HG03097 (cell line): ENCODE results near the gene SYTL3.
"Not testable (repeated sequence)": the region's sequence is repeated elsewhere in the genome, so short reads cannot be mapped to it uniquely, and the experiment has no call there.

Experiments used
- ATAC-seq: cut with Tn5 transposase; IDR thresholded peaks from one replicate; pipeline ENCODE4 v1.9.1; 2021; ENCODE audit not compliant: unreplicated experiment, low FRiP score

SYTL3 gene

GRCh38 chr6:158784505-158784904 is 134.7 kb downstream of the SYTL3 start:
- ATAC-seq = no peak

DNA sequence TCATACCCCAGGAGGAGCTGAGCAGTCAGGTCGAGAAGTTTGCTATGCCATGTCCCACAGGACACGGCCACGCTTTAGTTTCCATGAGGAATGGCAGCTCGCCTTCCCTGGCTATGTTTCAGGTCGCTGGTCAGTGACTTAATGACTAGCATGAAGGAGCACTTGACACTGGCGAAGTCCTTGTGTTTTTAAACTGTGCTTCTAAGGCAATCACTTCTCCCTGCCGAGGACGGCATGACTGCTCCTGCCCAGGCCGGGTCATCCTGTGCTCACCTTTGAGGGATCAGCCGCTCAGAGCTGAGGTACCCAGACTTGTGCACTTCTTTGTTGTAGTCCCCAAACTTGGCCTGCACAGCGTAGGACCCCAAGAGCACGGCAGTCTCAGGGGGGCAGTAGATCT is 135.2 kb downstream of the SYTL3 start:
- no peak for ATAC-seq

- ATAC-seq = no peak
Observed at GRCh38 chr6:158786645-158787304, 136.9 kb downstream of the SYTL3 start.

DNA sequence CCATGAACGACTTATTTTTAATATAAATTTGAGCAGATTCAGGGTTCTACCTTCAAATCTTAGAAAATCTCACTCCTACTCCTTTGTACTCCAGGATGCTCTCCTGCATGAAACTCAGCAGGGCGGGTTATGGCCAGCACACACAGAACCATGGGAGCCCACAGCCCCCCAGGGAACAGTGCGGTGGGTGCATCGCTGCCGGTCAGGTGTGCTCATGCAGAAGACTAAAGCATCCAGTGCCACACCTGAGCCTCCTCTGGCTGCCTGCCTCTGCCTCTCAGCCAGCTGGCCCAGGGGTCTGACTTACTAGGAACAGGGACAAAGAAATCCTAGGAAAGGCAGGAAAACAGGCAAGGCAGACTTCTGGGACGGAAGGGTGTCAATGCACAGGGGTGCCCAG is 137.5 kb downstream of the SYTL3 start:
- ATAC-seq = no peak

DNA sequence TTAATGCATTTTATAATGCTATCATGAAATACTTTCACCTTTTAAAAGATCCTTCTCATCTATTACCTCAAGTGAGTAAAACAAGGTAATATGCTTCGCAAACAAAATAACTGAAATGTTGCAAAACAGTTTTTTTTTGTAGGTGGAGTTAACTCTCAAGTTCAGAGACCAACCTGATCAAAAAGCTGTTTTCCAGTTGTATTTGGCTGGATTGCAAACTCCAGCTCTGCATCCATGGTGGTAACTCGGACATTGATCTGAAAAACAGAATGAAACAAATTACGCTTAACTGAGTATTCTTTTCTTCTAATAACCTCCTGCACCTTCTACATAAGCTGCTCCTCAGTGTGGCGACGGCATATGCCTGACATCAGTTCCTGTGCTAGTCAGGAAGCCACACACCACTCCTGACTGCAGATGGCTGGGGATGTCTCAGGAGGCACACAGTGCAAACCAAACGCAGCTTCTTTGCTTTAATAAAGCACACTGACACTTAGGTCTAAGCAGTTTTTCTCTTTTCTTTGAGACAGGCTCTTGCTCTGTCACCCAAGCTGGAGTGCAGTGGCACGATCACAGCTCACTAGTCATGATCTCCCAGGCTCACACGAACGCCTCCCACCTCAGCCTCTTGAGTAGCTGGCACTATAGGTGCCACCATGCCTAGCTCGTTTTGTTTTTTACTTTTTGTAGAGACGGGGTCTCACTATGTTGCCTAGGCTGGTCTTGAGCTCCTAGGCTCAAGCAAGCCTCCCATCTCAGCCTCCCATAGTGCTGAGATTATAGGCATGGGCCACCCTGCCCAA is 139.5 kb downstream of the SYTL3 start:
- ATAC-seq = peak; percentile 51

DNA sequence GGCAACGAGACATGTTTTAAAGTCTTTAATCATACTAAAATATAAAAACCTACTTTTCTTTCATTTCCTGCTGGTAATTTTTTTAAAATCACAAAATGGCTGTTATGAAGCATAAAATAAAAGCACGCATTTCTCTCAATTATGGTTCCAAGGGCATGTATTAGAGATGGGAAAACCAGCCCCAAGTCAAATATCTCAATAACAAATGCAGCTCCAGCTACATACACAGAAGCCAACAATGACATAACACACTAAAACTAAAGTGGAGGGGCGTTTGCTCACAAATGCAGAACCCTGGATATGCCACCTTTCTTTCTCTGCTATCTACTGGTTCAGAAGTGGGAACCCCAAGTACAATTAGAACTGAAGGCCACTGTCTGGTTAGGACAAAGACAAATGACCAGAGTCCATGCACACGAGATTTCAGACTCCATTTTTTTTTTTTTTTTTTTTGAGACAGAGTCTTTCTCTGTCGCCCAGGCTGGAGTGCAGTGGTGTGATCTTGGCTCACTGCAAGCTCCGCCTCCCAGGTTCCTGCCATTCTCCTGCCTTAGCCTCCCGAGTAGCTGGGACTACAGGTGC is 141.5 kb downstream of the SYTL3 start:
- ATAC-seq = no peak

DNA sequence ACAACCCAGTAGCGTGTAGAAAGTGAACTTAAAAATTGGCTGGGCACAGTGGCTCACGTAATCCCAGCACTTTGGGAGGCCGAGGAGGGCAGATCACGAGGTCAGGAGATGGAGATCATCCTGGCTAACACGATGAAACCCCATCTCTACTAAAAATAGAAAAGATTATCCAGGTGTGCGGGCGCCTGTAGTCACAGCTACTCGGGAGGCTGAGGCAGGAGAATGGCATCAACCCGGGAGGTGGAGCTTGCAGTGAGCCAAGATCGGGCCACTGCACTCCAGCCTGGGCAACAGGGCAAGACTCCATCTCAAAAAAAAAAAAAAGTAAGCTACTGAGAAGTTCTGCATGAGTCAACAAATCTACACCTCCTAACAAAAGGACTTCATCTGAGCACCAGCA is 142.7 kb downstream of the SYTL3 start:
- ATAC-seq = not testable (repeated sequence)

DNA sequence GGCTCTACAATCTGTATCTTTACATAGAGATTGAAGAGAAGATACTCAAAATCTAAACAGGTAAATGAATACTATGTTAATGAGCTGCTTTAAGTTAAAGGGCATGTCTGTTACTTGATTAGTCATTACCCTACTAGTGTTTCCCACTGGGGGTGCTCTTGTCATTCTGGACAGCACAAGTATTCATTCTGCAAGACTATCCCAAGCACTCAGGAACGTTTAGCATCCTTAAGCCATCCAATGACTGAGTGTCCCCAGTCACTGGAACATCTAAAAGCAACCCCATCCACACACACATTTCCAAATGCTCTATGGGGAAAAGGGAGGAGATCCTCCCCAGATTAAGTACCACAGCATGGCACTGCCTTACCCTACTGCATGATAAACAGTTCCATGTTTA is 143.6 kb downstream of the SYTL3 start:
- ATAC-seq = peak; percentile 44

DNA sequence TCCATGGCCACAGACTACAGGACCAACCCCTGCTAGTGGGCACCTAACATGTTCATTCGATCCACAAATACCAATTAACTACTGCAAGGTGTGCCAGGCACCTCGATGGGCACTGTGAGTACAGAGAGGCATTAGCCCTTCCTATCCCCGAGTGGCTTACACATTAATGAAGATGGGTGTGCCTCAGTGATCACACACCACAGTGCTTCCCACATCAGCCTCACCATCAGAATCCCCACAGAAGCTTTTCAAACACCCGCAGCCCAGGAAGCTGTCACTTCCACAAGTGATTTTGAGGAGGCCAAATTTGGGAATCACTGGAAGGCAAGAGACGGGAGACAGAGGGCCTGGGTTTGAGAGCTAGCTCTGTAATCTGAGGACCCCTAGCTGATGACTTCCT is 145.7 kb downstream of the SYTL3 start:
- no peak for ATAC-seq

DNA sequence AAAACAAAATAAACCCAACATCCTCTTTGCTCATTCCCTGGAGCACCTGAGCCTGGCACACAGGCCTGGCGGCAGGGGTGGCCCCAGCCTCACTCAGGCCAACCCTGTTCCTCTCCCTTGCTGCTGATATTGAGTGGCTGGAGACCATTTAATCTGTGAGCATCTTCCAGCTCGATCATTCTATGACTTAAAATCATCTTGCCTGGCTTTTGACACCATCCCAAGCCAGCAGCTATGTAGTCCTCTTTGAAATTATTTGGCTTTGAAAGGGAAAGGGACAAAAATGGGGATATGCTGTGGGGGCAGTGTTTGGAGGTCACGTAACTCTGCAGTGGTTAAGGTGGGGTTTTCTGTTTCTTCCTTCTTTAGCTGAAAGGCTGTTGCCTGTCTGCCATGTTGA is 146.5 kb downstream of the SYTL3 start:
- ATAC-seq = no peak

DNA sequence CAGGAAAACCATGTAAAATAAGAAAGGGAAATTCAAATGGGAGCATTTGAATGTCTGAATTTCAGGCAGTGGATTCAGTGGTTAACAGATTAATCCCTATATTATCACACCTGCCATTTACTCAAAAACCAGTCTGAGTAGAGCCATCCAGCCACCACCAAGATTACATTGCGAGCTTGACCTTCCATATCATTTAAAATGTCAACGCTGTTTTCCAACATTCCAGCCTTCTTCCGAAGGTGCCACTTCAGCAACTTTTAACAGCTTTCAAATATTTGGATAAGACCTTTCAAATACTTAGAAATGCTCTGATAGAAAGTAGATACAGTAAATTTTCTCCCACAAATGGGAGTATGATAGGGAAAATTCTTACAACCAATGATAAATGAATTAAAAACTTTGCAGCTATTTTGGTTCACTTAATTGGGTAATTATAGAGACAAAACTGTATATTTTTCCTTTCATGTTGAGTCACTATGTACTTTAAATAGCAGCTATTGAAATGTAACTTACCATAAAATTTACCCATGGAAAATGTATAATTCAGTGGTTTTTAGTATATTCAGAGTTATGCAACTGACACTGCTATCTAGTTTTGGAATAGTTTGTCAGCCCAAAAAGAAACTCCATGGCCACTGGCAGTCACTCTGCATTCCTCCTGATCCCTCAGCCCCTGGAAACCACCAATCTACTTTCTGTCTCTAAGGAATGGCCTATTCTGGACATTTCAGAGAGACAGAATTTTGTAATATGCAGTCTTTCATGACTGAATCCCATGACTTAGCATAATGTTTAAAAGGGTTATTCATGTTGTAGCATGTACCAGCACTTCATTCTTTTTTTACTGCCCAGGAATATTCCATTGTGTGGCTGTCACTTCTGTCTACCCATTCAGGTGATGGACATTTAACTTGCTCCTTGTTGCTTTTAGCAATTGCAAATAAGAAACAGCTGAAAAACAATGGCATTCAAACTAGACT is 147.8 kb downstream of the SYTL3 start:
- ATAC-seq = no peak

DNA sequence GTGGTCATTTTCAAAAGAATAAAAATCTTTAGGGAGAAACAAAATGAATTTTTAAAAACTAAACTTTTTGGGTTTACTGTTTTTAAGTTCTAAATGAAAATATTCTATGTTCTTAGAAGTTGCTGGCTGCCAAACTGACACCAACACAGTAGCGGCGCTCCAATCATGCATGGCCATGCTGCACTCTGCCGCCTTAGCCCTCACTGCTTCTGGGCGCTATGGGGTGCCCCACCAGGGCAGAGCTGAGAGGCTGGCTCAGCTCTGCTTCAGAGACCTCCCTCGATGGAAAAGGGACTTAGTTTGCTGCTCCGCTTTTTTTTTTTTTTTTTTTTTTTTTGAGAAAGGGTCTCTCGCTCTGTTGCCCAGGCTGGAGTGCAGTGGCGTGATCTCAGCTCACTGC is 148.5 kb downstream of the SYTL3 start:
- ATAC-seq = no peak

- no peak for ATAC-seq
Observed at GRCh38 chr6:158799051-158799792, 149.4 kb downstream of the SYTL3 start.

DNA sequence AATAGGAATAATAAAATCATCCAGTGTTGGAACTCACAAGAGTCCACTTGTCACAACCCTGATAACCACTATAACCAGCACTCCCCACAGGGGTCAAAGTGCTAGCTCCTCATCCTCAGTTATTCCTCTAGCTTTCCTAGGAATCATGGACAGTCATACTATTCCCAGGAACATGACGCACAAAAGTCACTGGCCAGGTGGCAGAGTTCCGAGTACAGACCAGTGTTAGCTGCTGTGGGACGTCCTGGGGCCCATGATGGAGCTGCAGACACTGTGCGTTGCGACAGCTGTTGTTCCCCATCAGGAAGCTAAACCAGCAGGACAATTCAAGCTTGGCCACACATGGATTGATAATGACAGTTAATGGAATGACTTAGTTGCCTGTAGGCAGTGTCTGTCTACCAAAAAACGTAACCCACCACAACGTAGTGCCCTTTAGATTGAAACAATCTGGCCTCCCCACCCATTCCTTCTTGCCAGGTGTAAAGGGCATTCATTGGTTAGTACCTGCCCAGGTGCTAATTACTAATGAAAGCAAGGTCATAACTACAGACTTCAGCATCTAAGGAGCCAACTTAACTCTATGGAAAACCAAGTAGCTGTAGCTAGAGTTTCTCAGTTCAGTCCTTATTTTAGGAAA is 151.9 kb downstream of the SYTL3 start:
- no peak for ATAC-seq

DNA sequence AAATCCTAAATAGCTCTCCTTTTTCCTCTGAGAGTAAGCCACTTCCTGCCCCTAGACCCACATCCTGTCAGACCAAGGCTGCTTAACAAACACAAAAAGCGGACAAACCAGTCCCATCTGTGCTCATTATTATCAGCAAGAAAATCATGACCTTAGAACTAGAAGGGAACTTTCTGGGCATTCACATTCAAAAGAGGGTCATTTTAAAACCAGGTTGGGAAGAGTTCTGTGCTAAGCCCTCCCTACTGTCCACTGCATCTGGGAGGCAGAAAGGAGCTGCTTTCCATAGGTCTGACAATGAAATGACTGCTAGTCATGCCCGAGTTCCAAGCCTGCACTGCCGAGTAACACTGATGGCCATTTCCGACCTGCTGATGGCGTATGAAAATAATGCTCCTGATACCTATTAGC is 153.9 kb downstream of the SYTL3 start:
- peak; percentile 48 for ATAC-seq

- no peak for ATAC-seq
Observed at GRCh38 chr6:158804207-158804606, 154.4 kb downstream of the SYTL3 start.

DNA sequence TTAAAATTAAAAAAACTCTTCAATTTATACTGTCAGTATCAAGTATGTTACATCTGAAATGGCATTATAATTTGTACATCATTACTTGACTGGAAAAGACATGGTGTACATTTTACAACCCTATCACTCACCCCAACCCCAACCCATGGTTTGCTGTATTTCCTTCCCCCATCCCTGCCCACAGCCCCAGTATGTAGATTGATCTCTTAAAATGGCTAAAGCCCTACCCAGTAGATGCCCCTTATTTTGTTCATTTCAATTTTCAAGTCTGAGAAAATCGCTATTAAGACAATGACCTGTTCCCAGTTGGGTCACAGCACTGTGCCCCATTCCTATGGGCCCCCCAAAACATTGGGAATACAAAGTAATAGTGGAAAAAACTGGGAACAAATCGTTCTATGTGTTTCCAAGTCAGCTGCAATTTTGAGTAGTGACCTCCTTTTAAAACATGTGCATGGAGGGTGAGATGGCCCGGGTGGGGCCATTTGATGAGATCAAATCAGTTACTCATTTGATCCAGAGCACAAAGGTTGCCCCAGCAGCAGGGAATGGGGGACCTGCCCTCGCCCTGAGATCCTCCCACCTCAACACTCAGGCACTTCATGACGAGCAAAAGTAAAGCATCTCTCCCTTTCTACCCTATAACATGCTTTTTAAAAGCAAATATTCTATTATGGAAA is 156.0 kb downstream of the SYTL3 start:
- no peak for ATAC-seq

DNA sequence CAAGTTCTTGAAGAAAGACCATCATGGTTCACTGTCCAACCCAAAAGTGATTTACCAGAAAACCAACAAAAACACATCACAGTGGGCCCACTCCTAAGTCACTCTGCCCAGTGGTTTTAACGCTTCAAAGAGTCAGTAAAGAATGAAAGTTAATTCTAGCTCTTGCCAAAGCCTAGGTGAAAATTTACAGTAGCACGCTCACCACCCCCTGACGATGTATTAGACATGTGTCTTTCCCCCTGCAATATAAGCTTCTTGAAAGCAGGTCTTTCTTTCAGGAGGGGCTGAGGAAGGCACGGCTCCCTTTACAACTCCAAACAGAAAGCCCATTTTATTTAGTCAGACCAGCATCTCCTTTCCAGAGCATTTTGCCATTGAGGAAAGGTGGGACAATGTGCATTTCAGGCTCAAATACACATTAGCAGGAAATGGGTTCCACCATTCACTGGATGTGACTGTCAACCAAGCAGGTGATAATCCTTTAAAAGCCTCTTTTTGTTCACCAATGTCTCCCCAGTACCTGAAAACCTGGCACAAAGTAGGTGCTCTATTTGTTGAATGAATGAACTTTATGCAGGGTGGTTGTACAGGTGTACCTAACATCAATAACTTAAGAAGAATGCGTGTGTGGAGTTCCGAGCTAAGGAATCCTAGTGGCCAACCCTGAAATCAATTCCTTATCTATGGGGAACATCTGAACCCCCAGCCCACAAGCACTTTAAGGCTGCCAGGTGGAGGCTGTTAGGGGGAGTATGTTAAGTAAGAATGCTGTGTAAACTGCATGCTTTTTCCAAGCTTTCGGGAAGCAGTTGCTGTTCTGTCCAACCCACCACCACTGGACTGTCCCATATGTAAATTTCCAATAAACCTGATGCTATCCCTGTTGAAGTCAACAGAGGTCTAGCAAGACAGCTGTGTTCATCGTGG is 157.9 kb downstream of the SYTL3 start:
- ATAC-seq = no peak
